Body of pancreas (tissue), 4 donors: ENCODE data around the gene TPO. TPM values are rescaled to one million over a fixed set of nuclear protein-coding genes. Genes with fewer than 3 reads are reported as not detected.

Source experiments
- ATAC-seq: fragments of 150-250 bp; one replicate; pipeline ENCODE4 v1.9.1; 2016
- DNase-seq, 4 donors: peaks; one replicate each; pipeline ENCODE4 v3.0.0-alpha.2; 2019
- H3K27ac ChIP-seq, 4 donors: fragments of 200-600 bp; sonication (generic); 1 replicate in 3 of 4; 2 replicates in 1 of 4; pipeline versions ENCODE4 v1.5.1 to v1.6.1; 2016 to 2019; ENCODE audit warnings: mild to moderate bottlenecking in 1 of 4, mixed read lengths in 1 of 4, moderate library complexity in 1 of 4
- H3K27me3 ChIP-seq, 2 donors: fragments of 200-600 bp; sonication (generic); one replicate each; pipeline ENCODE4 v1.6.0; 2016; ENCODE audit warnings: mild to moderate bottlenecking in 1 of 2
- H3K36me3 ChIP-seq, 2 donors: fragments of 200-600 bp; sonication (generic); replicated peaks in 1 of 2; 2 replicates each; pipeline ENCODE4 v1.5.1; 2016; ENCODE audit warnings: low read depth in 2 of 2; ENCODE audit not compliant: insufficient read depth in 1 of 2
- H3K4me1 ChIP-seq: fragments of 200-600 bp; sonication (generic); one replicate; pipeline ENCODE4 v1.6.0; 2016
- H3K4me3 ChIP-seq, 2 donors: fragments of 200-600 bp; sonication (generic); 1 replicate in 1 of 2; 2 replicates in 1 of 2; pipeline ENCODE4 v1.5.1; 2016 to 2019
- H3K9me3 ChIP-seq, 3 donors: fragments of 200-600 bp; sonication (generic); 1 replicate in 2 of 3; 2 replicates in 1 of 3; pipeline ENCODE4 v1.5.1; 2016
- CTCF ChIP-seq, 7 experiments: fragments of 450-650 bp in 4 of 7; fragments of 200-600 bp in 3 of 7; sonication (generic) in 3 of 7; IDR thresholded peaks; one replicate each; pipeline ENCODE4 v1.5.1; 2016 to 2019; ENCODE audit warnings: antibody characterized with exemption in 7 of 7
- POLR2A ChIP-seq, 3 donors: fragments of 450-650 bp; IDR thresholded peaks; one replicate each; pipeline ENCODE4 v1.6.1; 2016; ENCODE audit warnings: antibody characterized with exemption in 3 of 3, mild to moderate bottlenecking in 2 of 3
- WGBS, 2 donors: methylation state at CpG; one replicate each; pipeline ENCODE4 v1.1.5; 2017; 5-methylcytosine and 5-hydroxymethylcytosine counted together
- intact Hi-C: fragments of 100-400 bp; cut with DNase I; formaldehyde crosslinking; loops from one replicate; pipeline ENCODE4 v1.15.1; 2023
- total RNA-seq, 2 donors: library from RNA; depleted of rRNA; stranded (reverse); fragments of >200 nt; gene quantifications; one replicate each; pipeline ENCODE4 v1.1.0, GENCODE V29; 2016

TPO gene
- total RNA-seq, 2 donors from 2014 or later = 1.0 to 4.3 TPM

- Histone ChIP-seq H3K9me3 (no peaks in the 10 kb centered on the region), H3K36me3 (no peaks in the 10 kb centered on the region), H3K4me1 (no peaks in the 10 kb centered on the region), H3K4me3 (no peak overlapping the region), H3K27me3 (no peaks in the 10 kb centered on the region), H3K27ac (no peak overlapping the region)
- DNase-seq (no peak), ATAC-seq (no peak)
- 83 to 86% methylated on average over 11 of the region's 11 CpGs for WGBS, 2 donors
- TF ChIP-seq POLR2A (IDR thresholded peaks at IDR 0.05) (no peak), CTCF (IDR thresholded peaks at IDR 0.05) (no peak)
- intact Hi-C loops = no loop called here
Observed at GRCh38 chr2:1437101-1437500, 23.8 kb downstream of the TPO start.

GRCh38 chr2:1437537-1437936, 24.3 kb downstream of the TPO start:
- 78 to 82% methylated on average over 3 to 4 of the region's 4 CpGs for WGBS, 2 donors
- H3K9me3 ChIP-seq = no peaks in the 10 kb centered on the region
- no peaks in the 10 kb centered on the region for H3K4me1 ChIP-seq
- ATAC-seq (no peak), DNase-seq (no peak)
- H3K4me3 ChIP-seq = no peak overlapping the region
- intact Hi-C loops = no loop called here
- TF ChIP-seq CTCF (IDR thresholded peaks at IDR 0.05) (no peak), POLR2A (IDR thresholded peaks at IDR 0.05) (no peak)
- H3K27ac ChIP-seq = no peak overlapping the region
- H3K27me3 ChIP-seq = no peaks in the 10 kb centered on the region
- no peaks in the 10 kb centered on the region for H3K36me3 ChIP-seq

GRCh38 chr2:1438972-1439371, 25.7 kb downstream of the TPO start:
- Histone ChIP-seq H3K9me3 (no peaks in the 10 kb centered on the region), H3K4me1 (no peaks in the 10 kb centered on the region), H3K4me3 (no peak overlapping the region), H3K36me3 (no peaks in the 10 kb centered on the region), H3K27me3 (no peaks in the 10 kb centered on the region), H3K27ac (no peak overlapping the region)
- TF ChIP-seq CTCF (IDR thresholded peaks at IDR 0.05) (no peak), POLR2A (IDR thresholded peaks at IDR 0.05) (no peak)
- intact Hi-C loops = no loop called here
- ATAC-seq = no peak
- WGBS, 2 donors = 72 to 86% methylated on average over 6 of the region's 6 CpGs
- no peak for DNase-seq

- H3K9me3 ChIP-seq = no peaks in the 10 kb centered on the region
- H3K4me3 ChIP-seq = no peak overlapping the region
- H3K27me3 ChIP-seq = no peaks in the 10 kb centered on the region
- TF ChIP-seq CTCF (IDR thresholded peaks at IDR 0.05) (no peak), POLR2A (IDR thresholded peaks at IDR 0.05) (no peak)
- no peak for ATAC-seq
- no peaks in the 10 kb centered on the region for H3K4me1 ChIP-seq
- no peak overlapping the region for H3K27ac ChIP-seq
- no peak for DNase-seq
- intact Hi-C loops = no loop called here
- H3K36me3 ChIP-seq = no peaks in the 10 kb centered on the region
- WGBS, 2 donors = 76 to 84% methylated on average over 7 of the region's 7 CpGs
Observed at GRCh38 chr2:1440581-1440980, 27.3 kb downstream of the TPO start.

GRCh38 chr2:1446301-1446700, 33.0 kb downstream of the TPO start:
- Histone ChIP-seq H3K27ac (no peak overlapping the region), H3K36me3 (no peaks in the 10 kb centered on the region), H3K9me3 (no peaks in the 10 kb centered on the region), H3K4me3 (no peak overlapping the region), H3K27me3 (no peaks in the 10 kb centered on the region), H3K4me1 (no peaks in the 10 kb centered on the region)
- ATAC-seq = no peak
- TF ChIP-seq POLR2A (IDR thresholded peaks at IDR 0.05) = no peak
- no peak for TF ChIP-seq CTCF (IDR thresholded peaks at IDR 0.05)
- intact Hi-C loops = no loop called here
- no peak for DNase-seq
- 76% methylated on average over 2 to 4 of the region's 4 CpGs for WGBS, 2 donors
